AG04449 (cell line): ENCODE results near the gene CD164.

Experiments used
- CTCF ChIA-PET: fragments of 350-600 bp; formaldehyde crosslinking; extraction: SDS; loops from one replicate; lab custom pipeline; 2021; ENCODE audit warnings: antibody characterized with exemption; lab: Yijun Ruan, JAX
- POLR2A ChIA-PET: fragments of 400-600, 350-600 bp; formaldehyde crosslinking; extraction: SDS; loops from one replicate; lab custom pipeline; 2020; ENCODE audit warnings: antibody characterized with exemption, inconsistent platforms; lab: Yijun Ruan, JAX
- DNase-seq: peaks from one replicate; pipeline ENCODE4 v3.0.0-alpha.2; 2010; ENCODE audit warnings: low read depth, low spot score
- H3K4me3 ChIP-seq: 2 replicates; pipeline ENCODE4 v1.5.1; 2011; ENCODE audit warnings: low read depth, mild to moderate bottlenecking, control low read depth, low read length
- TF ChIP-seq, protein P1 (sequence below): IDR thresholded peaks from one replicate; pipeline ENCODE4 v1.5.1; 2011; ENCODE audit warnings: mild to moderate bottlenecking, moderate library complexity, low read length, control low read depth, inconsistent platforms; ENCODE audit not compliant: insufficient read depth; ENCODE audit errors: missing control alignments

Gene CD164

DNA sequence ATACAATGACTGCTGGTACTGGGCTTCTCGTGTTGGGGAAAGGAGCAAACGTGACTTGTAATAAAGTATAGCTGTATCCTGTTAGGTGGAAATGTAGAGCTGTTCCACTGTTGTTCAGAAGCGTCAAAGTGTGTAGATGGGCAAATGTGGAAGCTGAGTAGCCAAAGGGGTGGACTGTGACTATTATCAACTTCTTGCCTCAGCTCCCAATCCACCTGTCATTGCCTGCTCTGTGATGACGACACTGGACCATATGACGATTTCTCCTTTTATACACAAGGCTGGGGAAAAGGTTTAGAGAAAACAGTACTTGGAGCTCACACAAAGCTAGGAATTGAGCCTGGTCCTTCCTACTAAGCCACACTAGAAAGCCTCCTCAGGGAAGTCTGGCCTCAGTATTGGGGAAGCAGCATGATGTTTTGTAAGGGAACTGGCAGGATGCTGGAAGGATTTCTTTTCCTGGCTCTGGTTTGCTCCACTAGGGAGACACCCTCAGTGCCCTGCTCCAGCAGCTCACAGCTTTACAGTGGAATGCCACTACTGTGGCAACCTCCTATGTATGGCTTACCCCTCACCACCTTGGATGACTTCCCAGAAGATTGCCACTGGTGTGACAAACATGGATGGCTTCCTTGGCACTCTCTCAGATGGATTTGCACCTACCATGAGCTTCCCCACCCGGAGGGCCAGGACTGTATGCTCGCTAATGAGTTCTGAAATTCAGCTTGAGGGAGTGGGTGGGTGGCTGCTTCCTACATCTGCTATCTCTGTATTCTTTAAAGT is 20.0 kb downstream of the CD164 start:
- CTCF ChIA-PET = interaction anchor here (1.1 to 1.8 kb wide), 2 partner anchors 9 to 15 kb away, joined by 3 to 5 read pairs; no protein-coding TSS in a partner anchor
- no peak overlapping the region for H3K4me3 ChIP-seq
- no peak for DNase-seq
- TF ChIP-seq, protein P1, sequence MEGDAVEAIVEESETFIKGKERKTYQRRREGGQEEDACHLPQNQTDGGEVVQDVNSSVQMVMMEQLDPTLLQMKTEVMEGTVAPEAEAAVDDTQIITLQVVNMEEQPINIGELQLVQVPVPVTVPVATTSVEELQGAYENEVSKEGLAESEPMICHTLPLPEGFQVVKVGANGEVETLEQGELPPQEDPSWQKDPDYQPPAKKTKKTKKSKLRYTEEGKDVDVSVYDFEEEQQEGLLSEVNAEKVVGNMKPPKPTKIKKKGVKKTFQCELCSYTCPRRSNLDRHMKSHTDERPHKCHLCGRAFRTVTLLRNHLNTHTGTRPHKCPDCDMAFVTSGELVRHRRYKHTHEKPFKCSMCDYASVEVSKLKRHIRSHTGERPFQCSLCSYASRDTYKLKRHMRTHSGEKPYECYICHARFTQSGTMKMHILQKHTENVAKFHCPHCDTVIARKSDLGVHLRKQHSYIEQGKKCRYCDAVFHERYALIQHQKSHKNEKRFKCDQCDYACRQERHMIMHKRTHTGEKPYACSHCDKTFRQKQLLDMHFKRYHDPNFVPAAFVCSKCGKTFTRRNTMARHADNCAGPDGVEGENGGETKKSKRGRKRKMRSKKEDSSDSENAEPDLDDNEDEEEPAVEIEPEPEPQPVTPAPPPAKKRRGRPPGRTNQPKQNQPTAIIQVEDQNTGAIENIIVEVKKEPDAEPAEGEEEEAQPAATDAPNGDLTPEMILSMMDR = no peak
- POLR2A ChIA-PET = interaction anchor here (0.7 to 1.4 kb wide), 2 partner anchors 11 to 12 kb away, joined by 3 to 4 read pairs; no protein-coding TSS in a partner anchor

DNA sequence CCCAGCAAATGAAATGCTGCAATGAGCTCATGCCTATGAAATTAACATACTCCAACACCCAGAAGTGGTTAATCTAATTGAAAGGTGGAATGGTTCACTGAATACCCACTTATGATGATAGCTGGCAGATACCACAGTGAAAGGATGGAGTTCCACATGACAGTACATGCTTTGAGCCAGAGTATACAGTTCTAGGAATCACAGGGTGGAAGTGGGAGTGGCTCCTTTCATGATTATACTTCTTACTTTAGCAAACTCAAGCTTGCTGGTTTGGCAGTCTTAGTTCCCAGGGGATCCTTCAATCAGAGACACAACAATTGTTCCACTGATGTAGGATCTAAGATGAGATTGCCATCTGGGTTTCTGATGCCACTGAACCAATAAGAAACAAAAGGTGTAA is 21.5 kb downstream of the CD164 start:
- TF ChIP-seq, protein P1 = no peak
- ChIA-PET CTCF (interaction anchor here (1.6 to 2.0 kb wide), 3 partner anchors 10 to 80 kb away, joined by 4 to 6 read pairs (median 5); partner anchors contain the start of gene SMPD2), POLR2A (interaction anchor here (0.6 to 1.4 kb wide), 2 partner anchors 9 to 11 kb away, joined by 3 read pairs; no protein-coding TSS in a partner anchor)
- no peak for DNase-seq
- H3K4me3 ChIP-seq = no peak overlapping the region

DNA sequence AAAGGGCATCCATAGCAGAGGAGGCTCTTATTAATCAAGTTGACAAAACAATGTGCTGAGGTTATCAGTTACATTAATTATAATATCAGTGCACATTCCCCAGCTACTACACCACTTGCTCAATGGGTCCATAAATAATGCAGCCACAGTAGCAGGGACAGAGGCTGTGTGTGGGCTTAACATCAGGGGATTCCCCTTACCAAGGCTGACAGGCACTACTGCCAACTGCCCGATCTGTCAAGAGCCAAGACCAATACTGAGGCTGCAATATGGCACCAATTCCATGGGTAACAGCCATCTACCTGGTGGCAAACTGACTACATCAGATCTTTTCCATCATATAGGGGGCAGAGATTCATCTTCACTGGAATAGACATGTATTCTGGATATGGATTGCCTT is 22.0 kb downstream of the CD164 start:
- TF ChIP-seq, protein P1 = no peak
- no peak overlapping the region for H3K4me3 ChIP-seq
- no peak for DNase-seq
- ChIA-PET CTCF (interaction anchor here (1.6 to 2.0 kb wide), 3 partner anchors 11 to 81 kb away, joined by 4 to 6 read pairs (median 5); partner anchors contain the start of gene SMPD2), POLR2A (interaction anchor here (0.6 kb wide), 1 partner anchor 9 kb away, joined by 3 read pairs; no protein-coding TSS in a partner anchor)

DNA sequence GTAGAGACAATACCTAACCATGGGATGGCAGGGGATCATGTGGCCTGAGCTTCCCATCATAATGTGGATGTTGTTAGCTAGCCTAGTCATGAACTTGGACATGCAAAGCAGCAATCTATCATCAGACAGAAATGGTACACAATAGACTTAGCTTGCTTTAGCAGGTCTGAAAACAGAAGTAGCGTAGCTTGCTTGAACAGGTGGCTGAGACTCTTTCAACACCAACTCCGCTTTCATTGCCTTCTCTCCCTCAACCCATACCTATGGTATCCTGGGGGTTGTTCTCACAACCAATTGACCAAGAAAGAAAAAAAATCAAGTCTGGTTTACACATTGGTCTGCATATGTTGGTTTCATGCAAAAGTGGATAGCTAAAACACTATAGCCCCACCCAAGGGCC is 23.0 kb downstream of the CD164 start:
- ChIA-PET CTCF (interaction anchor here (0.7 to 1.1 kb wide), 2 partner anchors 9 to 171 kb away, joined by 3 read pairs; no protein-coding TSS in a partner anchor), POLR2A (no interaction called here)
- TF ChIP-seq, protein P1 = no peak
- H3K4me3 ChIP-seq = no peak overlapping the region
- DNase-seq = no peak

DNA sequence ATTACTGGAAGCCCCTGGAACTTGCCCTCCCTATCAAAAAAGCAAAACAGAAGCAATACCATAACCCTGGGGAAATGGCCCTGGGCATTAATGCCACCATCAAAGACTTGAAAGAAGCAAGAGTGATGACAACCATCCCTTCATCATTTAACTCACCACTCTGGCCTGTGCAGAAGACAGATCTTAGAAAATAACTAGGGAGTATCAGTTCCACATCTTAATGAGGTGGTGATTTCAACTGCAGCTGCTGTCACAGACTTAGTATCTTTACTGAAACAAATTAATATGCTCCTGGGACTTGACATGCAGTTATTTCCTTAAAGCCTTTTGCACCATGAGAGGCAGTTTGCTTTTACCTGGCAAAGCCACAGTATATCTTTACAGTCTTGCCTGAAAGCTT is 24.1 kb downstream of the CD164 start:
- ChIA-PET POLR2A (no interaction called here), CTCF (no interaction called here)
- TF ChIP-seq, protein P1 = no peak
- DNase-seq = no peak
- H3K4me3 ChIP-seq = no peak overlapping the region

DNA sequence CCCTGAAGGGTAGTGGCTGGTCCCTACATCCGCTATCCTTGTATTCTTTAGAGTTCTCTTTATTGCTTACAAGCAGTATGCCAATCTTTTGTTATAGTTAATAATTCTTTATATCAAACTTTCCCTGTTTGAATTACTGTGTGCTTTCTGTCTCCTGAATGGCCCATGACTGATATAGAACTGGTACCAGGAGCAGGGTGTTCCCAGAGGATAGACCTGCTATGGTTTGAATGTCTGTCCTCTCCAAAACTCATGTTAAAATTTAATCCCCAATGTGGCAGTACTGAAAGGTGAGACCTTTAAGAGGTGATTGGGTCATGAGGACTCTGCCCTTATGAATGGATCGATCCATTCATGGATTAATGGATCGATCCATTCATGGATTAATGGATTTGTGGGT is 26.0 kb downstream of the CD164 start:
- TF ChIP-seq, protein P1 = no peak
- DNase-seq = no peak
- ChIA-PET POLR2A (interaction anchor here (0.7 kb wide), 1 partner anchor 19 kb away, joined by 3 read pairs; no protein-coding TSS in a partner anchor), CTCF (interaction anchor here (0.9 to 1.3 kb wide), 2 partner anchors 14 to 168 kb away, joined by 3 to 4 read pairs; no protein-coding TSS in a partner anchor)
- H3K4me3 ChIP-seq = no peak overlapping the region
